ENCODE measurements around the gene ADAP2. TPM values are rescaled to one million over a fixed set of nuclear protein-coding genes. Genes with fewer than 3 reads are reported as not detected.

The ADAP2 gene
- total RNA-seq, 4 donors from 2014 or later: 8.6 to 12.3 (median 11.9) TPM; not detected in 1

DNA sequence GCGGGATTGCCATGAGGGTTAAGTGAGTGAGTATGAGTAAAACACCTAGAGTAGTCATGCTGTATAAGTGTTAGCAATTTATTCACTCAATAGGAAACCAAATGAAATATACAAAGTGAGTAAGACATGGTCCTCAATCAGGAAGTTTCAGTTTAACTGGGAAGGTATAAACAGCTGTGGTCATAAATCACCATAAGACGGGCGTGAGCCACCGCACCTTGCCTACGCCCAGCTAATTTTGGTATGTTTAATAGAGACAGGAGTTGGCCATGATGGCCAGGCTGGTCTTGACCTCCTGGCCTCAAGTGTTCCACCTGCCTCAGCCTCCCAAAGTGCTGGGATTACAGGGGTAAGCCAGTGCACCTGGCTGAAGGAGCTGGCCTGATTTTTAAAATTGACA lies 76.1 kb downstream of the ADAP2 start:
- WGBS, 2 donors (ENCODE audit: low coverage in 1 of 2): 59 to 64% methylated on average over 5 of the region's 5 CpGs
- H3K27ac ChIP-seq: peak overlapping the region; percentile 48 to 64 (median 52)
- peaks cover 0 to 26% (median 12%) of the 10 kb centered on the region in 4 donors for H3K36me3 ChIP-seq
- peak; percentile 46 for DNase-seq
- TF ChIP-seq, protein P1, sequence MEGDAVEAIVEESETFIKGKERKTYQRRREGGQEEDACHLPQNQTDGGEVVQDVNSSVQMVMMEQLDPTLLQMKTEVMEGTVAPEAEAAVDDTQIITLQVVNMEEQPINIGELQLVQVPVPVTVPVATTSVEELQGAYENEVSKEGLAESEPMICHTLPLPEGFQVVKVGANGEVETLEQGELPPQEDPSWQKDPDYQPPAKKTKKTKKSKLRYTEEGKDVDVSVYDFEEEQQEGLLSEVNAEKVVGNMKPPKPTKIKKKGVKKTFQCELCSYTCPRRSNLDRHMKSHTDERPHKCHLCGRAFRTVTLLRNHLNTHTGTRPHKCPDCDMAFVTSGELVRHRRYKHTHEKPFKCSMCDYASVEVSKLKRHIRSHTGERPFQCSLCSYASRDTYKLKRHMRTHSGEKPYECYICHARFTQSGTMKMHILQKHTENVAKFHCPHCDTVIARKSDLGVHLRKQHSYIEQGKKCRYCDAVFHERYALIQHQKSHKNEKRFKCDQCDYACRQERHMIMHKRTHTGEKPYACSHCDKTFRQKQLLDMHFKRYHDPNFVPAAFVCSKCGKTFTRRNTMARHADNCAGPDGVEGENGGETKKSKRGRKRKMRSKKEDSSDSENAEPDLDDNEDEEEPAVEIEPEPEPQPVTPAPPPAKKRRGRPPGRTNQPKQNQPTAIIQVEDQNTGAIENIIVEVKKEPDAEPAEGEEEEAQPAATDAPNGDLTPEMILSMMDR (IDR thresholded peaks at IDR 0.05): peak in 1 of 5 experiments; percentile 24
- TF ChIP-seq EP300 (IDR thresholded peaks at IDR 0.05; ENCODE audit: low read depth) (no peak), POLR2A (IDR thresholded peaks at IDR 0.05) (no peak), POLR2AphosphoS5 (IDR thresholded peaks at IDR 0.05) (peak in 1 of 3 donors; percentile 31)
- no peaks in the 10 kb centered on the region for H3K9me3 ChIP-seq
- in situ Hi-C loops (cut with MboI; ENCODE audit: low pct_ligation_motif_present in 1 of 4, low pct_unique_long_range_greater_than_20kb in 1 of 4, low sequenced_read_pairs in 3 of 4) (no loop called here), intact Hi-C loops (cut with DNase I; ENCODE audit: low total_unique reads) (no loop called here)
- no peak overlapping the region for H3K4me3 ChIP-seq
- H3K27me3 ChIP-seq: no peaks in the 10 kb centered on the region
- peaks cover 0 to 5% (median 0%) of the 10 kb centered on the region in 4 donors for H3K4me1 ChIP-seq

DNA sequence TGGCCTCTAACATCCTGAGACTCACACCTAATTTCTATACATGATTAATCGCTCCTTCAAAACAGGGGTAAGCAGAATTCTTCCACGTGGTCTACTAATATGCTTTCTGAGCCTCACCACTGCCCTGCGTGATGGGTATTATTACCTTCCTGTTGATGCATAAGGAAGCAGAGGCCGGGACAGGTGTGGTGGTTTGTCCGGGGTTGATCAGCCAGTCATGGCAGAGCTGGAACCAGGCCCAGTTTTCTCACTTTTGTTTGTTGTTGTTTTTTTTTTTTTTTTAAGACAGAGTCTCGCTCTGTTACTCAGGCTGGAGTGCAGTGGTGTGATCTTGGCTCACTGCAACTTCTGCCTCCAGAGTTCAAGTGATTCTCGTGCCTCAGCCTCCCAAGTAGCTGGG lies 80.3 kb downstream of the ADAP2 start:
- Histone ChIP-seq H3K4me1 (peaks cover 0 to 3% (median 0%) of the 10 kb centered on the region in 4 donors), H3K27ac (no peak overlapping the region), H3K27me3 (no peaks in the 10 kb centered on the region), H3K9me3 (no peaks in the 10 kb centered on the region), H3K36me3 (peaks cover 0 to 22% (median 10%) of the 10 kb centered on the region in 4 donors), H3K4me3 (no peak overlapping the region)
- 74 to 81% methylated on average over 3 to 7 of the region's 7 CpGs for WGBS, 2 donors (ENCODE audit: low coverage in 1 of 2)
- TF ChIP-seq, protein P1 (IDR thresholded peaks at IDR 0.05): no peak
- no peak for TF ChIP-seq EP300 (IDR thresholded peaks at IDR 0.05; ENCODE audit: low read depth)
- TF ChIP-seq POLR2A (IDR thresholded peaks at IDR 0.05): no peak
- in situ Hi-C loops (cut with MboI; ENCODE audit: low pct_ligation_motif_present in 1 of 4, low pct_unique_long_range_greater_than_20kb in 1 of 4, low sequenced_read_pairs in 3 of 4): no loop called here
- peak; percentile 22 for DNase-seq
- intact Hi-C loops (cut with DNase I; ENCODE audit: low total_unique reads): no loop called here

DNA sequence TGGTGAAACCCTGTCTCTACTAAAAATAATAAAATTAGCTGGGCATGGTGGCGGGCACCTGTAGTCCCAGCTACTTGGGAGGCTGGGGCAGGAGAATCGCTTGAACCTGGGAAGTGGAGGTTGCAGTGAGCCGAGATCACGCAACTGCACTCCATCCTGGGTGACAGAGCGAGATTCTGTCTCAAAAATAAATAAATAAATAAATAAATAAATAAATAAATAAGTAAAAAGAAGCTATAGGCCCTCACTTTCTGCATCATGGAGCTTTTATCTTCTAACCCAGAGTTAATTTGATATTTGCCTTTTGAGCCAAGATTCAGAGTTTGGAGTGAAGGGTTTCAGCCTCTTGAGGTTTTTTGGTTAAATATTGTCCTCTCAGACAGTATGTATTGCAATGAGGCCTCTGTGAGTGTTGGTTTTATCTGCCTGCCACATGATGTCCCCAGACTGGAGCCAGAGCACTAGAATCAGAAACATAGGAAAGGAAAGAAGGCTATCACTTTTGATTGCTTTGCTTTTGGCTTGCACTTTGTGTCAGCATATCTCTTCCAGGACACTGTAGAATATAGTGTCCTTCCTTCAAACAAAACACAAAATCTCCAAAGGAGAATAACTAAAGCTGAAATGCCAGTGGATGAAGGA lies 81.6 kb downstream of the ADAP2 start:
- H3K36me3 ChIP-seq: peaks cover 0 to 22% (median 6%) of the 10 kb centered on the region in 4 donors
- H3K9me3 ChIP-seq: no peaks in the 10 kb centered on the region
- H3K4me1 ChIP-seq: peaks cover 0 to 7% (median 4%) of the 10 kb centered on the region in 4 donors
- in situ Hi-C loops (cut with MboI; ENCODE audit: low pct_ligation_motif_present in 1 of 4, low pct_unique_long_range_greater_than_20kb in 1 of 4, low sequenced_read_pairs in 3 of 4): no loop called here
- H3K27me3 ChIP-seq: no peaks in the 10 kb centered on the region
- TF ChIP-seq EP300 (IDR thresholded peaks at IDR 0.05; ENCODE audit: low read depth): no peak
- TF ChIP-seq, protein P1 (IDR thresholded peaks at IDR 0.05): no peak
- TF ChIP-seq POLR2AphosphoS5 (IDR thresholded peaks at IDR 0.05): no peak
- no peak for TF ChIP-seq POLR2A (IDR thresholded peaks at IDR 0.05)
- H3K27ac ChIP-seq: no peak overlapping the region
- no peak overlapping the region for H3K4me3 ChIP-seq
- intact Hi-C loops (cut with DNase I; ENCODE audit: low total_unique reads): no loop called here
- WGBS, 2 donors (ENCODE audit: low coverage in 1 of 2): 99 to 100% methylated on average over 4 to 5 of the region's 5 CpGs
- no peak for DNase-seq

DNA sequence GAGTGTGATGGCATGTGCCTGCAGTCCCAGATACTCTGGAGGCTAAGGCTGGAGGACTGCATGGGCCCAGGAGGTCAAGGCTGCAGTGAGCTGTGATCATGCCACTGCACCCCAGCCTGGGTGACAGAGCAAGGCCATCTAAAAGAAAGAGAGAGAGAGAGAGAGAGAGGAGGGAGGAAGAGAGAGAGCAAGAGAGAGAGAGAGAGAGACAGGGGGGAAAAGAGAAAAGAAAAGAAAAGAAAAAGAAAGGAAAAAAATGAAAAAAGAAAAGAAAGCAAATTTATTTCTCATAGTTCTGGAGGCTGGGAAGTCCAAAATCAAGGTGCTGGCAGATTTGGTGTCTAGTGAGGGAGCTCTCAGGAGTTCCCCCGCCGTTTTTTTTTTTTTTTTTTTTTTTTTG lies 82.4 kb downstream of the ADAP2 start:
- 96 to 100% methylated on average over 2 of the region's 2 CpGs for WGBS, 2 donors (ENCODE audit: low coverage in 1 of 2)
- Histone ChIP-seq H3K36me3 (peaks cover 0 to 13% (median 1%) of the 10 kb centered on the region in 4 donors), H3K9me3 (no peaks in the 10 kb centered on the region), H3K27me3 (no peaks in the 10 kb centered on the region), H3K4me3 (no peak overlapping the region), H3K4me1 (peaks cover 2 to 8% (median 7%) of the 10 kb centered on the region in 4 donors), H3K27ac (no peak overlapping the region)
- intact Hi-C loops (cut with DNase I; ENCODE audit: low total_unique reads) (no loop called here), in situ Hi-C loops (cut with MboI; ENCODE audit: low pct_ligation_motif_present in 1 of 4, low pct_unique_long_range_greater_than_20kb in 1 of 4, low sequenced_read_pairs in 3 of 4) (no loop called here)
- DNase-seq: no peak
- TF ChIP-seq POLR2A (IDR thresholded peaks at IDR 0.05) (no peak), EP300 (IDR thresholded peaks at IDR 0.05; ENCODE audit: low read depth) (no peak), POLR2AphosphoS5 (IDR thresholded peaks at IDR 0.05) (no peak)
- TF ChIP-seq, protein P1 (IDR thresholded peaks at IDR 0.05): no peak

Data from transverse colon (tissue), 4 donors.